ENCODE data around the gene OTULINL.
A peak's percentile ranks its signal among the peaks of the same experiment; 100 is the strongest.

Gene OTULINL

DNA sequence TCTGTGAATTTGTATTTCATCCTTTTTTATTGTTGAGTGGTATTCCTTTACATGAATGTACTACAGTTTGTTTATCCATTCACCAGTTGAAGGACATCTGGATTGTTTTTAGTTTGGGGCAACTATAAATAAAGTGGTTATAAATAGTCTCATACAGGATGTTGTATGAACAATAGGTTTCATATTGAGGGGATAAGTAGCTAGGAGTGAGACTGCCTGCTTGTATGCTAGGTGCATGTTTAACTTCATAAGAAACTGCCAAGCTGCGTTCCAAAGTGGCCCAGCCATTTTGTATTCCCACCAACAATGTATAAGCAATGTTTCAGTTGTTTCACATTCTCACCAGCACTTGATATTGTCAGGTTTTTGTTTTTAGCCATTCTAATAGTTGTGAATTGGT is 21.5 kb downstream of the OTULINL start:
- no peak for DNase-seq

DNA sequence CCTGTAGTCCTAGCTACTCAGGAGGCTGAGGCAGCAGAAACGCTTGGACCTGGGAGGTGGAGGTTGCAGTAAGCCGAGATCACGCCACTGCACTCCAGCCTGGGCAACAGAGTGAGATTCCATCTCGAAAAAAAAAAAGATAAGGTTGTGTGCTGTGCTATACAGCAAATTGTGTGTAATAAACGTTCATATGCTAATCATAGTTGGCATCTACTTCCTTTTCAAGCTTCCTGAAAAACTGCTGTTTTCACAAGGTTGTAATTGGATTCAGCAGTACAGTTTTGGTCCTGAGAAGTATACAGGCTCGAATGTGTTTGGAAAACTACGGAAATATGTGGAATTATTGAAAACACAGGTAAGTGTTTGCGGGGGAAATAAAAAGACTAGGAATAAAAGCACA is 25.5 kb downstream of the OTULINL start:
- DNase-seq, result no peak

DNA sequence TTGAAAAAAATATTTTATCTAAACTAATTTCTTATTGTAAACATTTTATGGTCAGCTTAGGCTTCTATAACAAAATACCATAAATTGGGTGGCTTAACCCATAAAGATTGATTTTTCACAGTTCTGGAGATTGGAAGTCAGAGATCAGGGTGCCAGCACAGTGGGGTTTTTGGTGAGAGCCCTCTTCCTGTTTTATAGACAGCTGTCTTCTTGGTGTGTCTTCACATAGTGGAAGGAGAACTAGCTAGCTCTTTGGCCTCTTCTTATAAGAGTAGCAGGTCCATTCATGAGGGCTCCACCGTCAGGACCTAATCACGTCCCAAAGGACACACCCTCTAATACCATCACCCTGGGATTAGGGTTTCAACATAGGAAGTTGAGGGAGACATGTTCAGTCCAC is 26.6 kb downstream of the OTULINL start:
- no peak for DNase-seq

DNA sequence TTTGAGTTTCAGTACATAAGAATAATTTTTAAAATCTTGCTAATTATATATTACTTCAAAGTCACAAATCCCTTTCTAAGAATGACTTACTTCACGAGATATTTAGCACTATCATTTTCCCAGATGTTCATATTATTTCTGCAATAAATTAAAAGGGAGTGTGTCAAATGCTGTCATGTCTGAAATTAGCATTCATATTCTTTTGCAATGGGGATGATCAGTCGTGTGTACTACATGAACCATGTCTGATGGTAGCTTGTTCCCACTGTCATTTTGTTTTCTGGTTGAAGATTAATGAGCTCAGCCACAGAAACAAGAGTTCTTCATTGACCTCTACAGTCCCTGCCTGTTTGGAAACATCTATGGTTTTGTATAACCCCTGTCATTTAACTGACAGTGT is 30.1 kb downstream of the OTULINL start:
- DNase-seq, result no peak

DNA sequence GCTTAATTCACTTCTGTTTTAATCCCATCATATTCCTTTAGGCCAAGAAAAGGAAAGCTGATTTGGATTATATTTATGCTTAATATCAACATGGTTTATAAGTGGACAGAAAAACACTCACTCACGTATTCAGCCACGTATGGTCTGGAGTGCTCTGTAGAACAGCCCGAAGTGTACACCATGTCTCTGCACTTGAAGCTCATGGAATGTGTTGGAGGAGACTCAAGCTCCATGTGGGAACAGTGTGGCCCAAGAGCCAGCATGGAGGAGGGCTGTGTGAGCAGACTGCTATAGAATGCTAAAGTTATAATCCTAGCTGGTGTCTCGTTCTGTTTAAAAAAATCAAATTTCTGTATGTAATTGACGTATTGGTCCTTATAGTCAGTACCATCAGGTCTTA is 32.9 kb downstream of the OTULINL start:
- no peak for DNase-seq

DNA sequence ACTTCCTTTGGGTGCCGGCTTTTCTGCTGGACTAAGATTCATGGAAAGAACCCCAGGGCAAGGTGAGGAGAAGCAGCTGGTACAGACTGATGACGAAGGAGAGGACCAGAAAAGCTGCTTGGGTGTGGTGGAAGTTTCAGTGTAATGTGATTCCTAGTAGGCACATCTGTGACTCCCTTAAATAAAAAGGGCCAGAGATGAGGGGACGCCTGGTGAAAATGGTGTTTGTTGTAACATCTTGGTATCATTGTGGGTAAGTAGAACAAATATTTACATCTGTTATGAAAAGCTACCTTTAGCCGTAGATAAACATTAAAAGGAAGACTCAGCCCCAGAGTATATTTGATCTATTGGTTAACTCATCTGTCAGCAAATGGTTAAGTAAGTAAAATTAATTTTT is 33.8 kb downstream of the OTULINL start:
- DNase-seq, result no peak

DNA sequence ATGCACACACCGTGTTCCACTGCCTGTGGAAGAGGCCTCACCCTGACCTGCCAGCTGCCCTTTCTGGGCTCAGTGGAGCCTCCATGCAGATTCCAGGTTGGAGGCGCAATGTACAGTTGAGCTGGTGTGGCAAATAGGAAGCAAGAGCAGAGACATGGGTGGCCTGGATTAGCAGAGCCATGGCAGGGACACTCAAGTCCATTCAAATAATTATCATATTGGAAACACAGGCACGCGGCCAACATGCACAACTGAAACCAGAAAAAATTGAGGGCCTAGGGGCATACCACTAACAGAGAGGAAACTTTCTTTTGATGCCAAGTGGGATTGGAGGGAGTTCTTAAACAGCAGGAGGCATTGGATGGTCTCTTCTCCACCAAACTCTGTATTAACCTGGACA is 35.8 kb downstream of the OTULINL start:
- no peak for DNase-seq

DNA sequence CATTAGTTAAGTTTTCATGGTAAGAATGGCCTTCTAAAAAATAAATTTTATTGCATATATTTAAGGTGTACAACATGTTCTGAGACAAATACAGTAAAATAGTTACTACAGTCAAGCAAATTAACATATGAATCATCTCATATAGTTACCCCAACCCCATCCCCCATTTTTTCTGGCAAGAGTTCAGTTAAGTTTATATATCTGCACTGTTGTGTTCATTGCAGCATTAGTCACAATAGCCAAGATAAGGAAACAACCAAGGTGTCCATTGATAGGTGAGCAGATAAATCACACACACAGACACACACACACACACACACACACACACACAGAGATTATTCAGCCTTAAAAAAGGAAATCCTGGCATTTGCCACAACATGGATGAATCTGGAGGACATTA is 45.7 kb downstream of the OTULINL start:
- DNase-seq, result no peak

DNA sequence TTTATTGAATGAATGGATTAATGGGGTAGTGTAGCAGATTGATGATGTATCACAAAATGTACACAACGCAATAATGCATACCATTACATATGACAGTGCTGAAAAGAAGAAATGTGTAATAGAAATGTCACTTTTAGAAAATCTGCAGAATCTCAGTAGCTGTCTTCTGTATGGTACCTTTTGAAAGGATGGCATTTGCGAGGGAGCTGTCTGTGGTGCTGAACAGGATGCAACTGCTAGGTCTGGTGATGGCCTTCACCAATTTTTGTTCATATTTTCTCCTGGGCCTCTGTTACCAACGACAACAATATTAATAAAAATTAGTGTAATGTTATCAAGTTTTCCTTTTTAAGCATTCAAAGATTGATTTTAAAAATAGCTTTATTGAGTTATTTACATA is 46.8 kb downstream of the OTULINL start:
- peak; percentile 52 for DNase-seq

DNA sequence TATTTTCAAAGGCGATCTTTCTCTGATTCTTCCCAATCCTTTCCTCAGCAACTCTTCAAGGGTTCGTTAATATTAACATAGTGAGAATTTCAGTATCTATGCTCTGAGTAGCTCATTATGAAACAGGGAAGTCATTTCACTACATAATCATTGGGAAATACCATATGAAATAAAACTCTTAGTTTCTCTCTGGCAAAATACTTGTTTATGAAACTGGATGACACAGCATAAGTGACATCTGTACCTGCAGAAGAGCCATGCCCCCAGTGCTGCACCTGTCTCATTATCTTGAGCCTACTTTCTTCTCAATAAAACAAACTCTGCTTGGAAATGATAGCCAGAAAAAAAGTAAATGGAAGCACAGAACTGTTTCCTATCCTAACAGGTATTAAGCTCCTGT is 49.1 kb downstream of the OTULINL start:
- no peak for DNase-seq

DNA sequence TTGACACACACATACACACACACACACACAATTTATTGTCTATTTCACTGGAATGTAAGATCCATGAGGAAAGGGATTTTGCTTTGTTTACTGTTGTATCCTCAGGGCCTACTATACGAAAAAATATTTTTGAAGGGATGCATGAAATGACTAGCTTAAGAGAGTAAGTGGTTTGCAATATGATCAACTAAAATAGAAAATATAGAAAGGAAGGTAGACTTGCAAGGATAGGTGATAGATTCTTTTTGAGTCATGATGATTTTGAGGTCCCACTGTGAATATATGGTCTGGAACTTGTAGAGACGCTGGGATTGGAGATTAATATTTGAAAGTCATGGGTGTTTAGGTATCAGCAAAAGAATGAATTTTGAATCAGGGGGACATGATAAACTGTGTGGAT is 54.1 kb downstream of the OTULINL start:
- DNase-seq, result no peak

DNA sequence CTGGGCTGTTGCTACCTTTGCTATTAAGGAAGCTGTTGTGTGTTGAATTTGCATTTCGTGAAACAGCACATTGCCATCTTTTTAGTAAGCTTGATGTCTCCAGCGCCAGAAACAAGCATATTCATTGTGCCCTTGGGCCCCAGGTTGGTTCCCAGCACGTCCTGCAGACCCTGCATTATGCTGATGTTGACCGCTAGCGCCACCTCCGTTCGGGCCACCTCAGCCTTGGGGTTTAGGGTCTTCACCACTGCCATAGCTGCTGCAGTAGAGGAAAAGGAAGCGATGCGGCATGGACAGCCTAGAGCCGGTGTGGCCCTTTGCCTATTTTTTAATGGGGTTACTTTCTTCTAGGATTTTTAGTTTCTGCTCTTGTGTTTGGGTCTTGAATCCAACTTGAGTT is 59.2 kb downstream of the OTULINL start:
- no peak for DNase-seq

DNA sequence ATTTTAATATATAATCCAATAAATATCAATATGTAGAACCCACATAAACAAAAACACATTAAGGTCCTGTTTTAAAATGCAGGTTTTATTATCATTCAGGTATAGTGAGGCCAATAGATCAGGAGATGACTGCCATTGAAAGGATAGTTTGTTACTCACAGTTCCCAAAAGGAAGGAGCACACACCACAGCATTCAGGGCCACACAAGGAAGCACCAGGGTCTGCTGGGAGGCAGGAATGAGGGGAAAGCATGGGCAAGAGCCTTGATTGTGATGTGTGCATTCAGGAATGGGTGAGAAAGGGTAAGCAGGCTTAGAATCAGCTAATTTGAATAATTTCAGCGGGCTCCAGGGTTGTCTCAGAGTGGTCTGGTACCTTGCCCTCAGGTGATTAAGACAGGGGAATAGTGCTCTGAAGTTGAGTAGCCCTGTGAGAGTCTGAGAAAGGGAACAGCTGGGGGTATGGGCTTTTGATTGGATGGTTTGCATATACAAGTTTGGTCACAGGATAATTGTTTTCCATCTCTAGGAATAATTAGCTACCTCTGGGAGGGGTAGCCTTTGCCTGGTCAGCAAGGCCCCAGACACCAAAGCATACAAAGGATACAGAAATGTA is 63.1 kb downstream of the OTULINL start:
- no peak for DNase-seq

DNA sequence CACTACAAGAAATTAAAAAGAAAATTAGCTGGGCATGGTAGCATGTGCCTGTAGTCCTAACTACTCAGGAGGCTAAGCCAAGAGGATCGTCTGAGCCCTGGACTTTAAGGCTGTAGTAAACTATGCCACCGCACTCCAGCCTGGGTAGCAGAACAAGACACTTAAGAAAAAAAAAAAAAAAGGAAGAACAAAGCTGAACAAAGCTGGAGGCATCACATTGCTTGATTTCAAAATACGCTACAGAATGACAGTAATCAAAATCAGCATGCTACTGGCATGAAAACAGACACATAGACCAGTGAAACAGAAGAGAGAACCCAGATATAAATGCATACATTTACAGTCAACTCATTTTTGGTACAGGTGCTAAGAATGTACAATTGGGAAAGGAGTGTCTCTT is 68.5 kb downstream of the OTULINL start:
- no peak for DNase-seq

DNA sequence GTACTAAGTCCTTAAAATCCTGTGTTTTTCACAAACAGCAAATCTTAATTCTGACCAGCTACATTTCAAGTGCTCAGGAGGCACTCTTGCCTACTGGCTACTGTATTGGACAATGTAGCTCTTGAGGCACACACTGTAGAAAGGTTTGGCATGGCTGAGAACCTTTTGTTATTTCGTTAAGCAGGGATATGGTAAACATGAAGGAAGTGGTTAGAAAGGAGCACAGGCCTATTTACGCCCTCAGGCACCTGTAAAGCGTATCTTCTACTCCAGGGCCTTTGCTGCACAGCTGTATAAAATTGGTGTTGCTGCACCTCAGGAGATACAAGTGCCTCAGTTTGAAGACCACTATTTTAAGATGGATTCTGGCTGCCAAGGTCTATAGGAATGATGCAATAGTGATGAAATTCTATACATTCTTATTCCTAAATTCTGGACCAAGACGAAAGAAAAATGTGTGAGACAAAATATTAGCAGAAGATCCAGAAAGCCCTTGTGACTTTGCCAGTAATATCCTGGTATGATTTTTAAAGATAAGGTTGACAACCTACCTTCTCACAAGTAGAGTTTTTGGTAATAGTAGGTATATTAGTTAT is 73.7 kb downstream of the OTULINL start:
- DNase-seq, result no peak

DNA sequence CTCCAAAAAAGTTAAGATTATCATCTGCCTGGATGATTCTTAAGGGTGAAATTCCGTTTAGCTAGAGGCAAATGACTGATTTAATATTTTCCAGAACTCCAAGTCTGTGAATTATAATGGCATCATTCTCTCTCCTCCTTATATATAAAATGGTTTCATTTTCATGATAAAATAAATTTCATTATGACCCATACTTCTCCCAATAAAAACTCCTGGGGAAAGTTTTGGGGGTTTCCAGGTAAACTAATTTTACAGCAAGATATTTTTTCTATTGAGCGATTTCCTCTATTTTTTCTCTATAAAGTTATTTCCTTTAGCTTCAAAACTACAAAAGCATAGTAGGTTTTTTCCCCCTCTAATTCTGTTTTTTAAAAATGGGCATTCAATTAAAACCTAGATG is 75.3 kb downstream of the OTULINL start:
- DNase-seq, result no peak

DNA sequence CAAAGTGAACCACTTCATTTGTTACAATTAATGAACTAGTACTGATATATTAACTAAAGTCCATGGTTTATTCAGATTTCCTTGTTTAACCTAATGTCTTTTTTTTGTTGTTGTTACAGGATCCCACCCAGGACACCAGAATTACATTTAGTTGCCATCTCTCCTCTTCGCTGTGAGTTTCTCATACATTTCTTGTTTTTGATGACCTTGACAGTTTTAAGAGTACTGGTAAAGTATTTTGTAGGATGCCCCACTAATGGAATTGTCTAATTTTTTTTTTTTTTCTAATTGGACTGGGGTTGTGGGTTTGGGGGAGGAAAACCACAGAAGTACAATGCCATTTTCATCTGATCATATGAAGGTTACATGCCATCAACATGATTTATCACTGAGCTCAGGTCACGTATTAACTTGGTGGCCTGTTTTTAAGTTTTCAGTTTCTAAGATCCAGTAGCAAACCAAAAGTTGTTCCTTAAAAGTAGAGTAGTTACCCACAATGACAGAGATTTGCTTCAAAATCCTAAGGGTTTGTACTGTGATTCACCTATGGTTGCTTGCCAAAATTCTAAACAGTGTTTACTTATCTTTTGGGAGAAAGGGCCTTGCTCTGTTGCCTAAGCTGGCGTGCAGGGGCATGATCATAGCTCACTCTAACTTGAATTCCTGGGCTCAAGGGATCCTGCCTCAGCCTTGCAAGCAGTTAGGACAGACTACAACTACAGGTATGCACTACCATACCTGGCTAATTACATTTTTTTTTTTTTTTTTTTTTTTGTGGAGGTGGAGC is 78.4 kb downstream of the OTULINL start:
- peak; percentile 91 for DNase-seq

DNA sequence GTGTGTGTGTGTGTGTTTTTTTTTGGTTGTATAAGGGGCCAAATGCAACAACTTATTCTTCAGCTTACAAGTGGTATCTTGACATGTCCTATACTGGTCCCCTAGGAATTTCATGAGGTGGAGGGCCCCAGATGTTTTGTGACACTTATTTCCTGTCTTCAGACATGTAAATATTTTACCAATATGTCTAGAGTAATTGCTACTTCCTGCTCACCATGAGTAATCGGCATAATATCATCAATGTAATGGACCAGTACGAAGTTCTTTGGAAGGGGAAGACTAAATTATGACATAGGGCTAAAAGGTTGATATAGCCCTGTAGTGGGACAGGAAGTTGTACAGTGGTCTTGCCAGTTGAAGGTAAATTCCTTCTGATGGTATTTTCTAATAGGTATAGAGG is 79.2 kb downstream of the OTULINL start:
- peak; percentile 66 for DNase-seq
